HepG2 (cell line): ENCODE results near the gene ETV3L. TPM values are rescaled to one million over a fixed set of nuclear protein-coding genes. Genes with fewer than 3 reads are reported as not detected.

ENCODE experiments used
- ATAC-seq: fragments of 200-7000 bp; cut with Tn5 transposase; 3 replicates; pipeline ENCODE4 v1.9.1; 2020; ENCODE audit warnings: mild to moderate bottlenecking, moderate library complexity
- BruUV-seq: library from RNA; stranded (reverse); fragments of 400-500 nt; replicated peaks from 2 replicates; lab custom pipeline; 2021; lab: Mats Ljungman, UMichigan
- CTCF ChIA-PET: fragments of 300-600 bp; formaldehyde crosslinking; extraction: SDS; loops from one replicate; lab custom pipeline; 2021; ENCODE audit warnings: low total read pairs, inconsistent platforms, low intra/inter-chr PET ratio; lab: Yijun Ruan, JAX
- POLR2A ChIA-PET: fragments of 350-600 bp; sonication (Branson Sonifier 250); formaldehyde crosslinking; loops from one replicate; lab custom pipeline; 2020; ENCODE audit warnings: antibody characterized with exemption, inconsistent platforms; lab: Yijun Ruan, JAX
- DNase-seq: peaks from one replicate; pipeline ENCODE4 v3.0.0-alpha.2; 2015; ENCODE audit warnings: low spot score
- FAIRE-seq: peaks from 3 replicates; lab custom pipeline; 2011; peaks lifted over from hg19 to GRCh38; lab: Jason Lieb, UNC
- H2AFZ ChIP-seq: one replicate; pipeline ENCODE4 v1.6.1; 2011; ENCODE audit warnings: low read length, inconsistent platforms
- H3K27ac ChIP-seq: fragments of 300-600 bp; 3 replicates; pipeline ENCODE4 v1.8.0; 2011; ENCODE audit warnings: mixed run types, mild to moderate bottlenecking, mixed read lengths, low read length, inconsistent platforms; ENCODE audit not compliant: insufficient read depth; ENCODE audit errors: extremely low read length
- H3K27me3 ChIP-seq, 2 experiments: fragments of 200-600 bp in 1 of 2; 2 replicates in 1 of 2; 3 replicates in 1 of 2; pipeline versions ENCODE4 v1.6.0 to v1.8.0; 2011; ENCODE audit warnings: low read length in 2 of 2, mild to moderate bottlenecking in 2 of 2, moderate library complexity in 2 of 2, inconsistent platforms in 1 of 2; ENCODE audit not compliant: insufficient read depth in 2 of 2, control insufficient read depth in 1 of 2
- H3K36me3 ChIP-seq, 2 experiments: fragments of 200-600 bp in 1 of 2; replicated peaks in 1 of 2; 2 replicates in 1 of 2; 3 replicates in 1 of 2; pipeline versions ENCODE4 v1.5.1 to v1.8.0; 2011; ENCODE audit warnings: low read length in 2 of 2, inconsistent platforms in 1 of 2; ENCODE audit not compliant: insufficient read depth in 2 of 2, control insufficient read depth in 1 of 2
- H3K4me1 ChIP-seq: 2 replicates; pipeline ENCODE4 v1.5.1; 2012; ENCODE audit warnings: low read length, inconsistent platforms; ENCODE audit not compliant: insufficient read depth
- H3K4me2 ChIP-seq: 2 replicates; pipeline ENCODE4 v1.6.0; 2011; ENCODE audit warnings: low read depth, low read length, inconsistent platforms
- H3K4me3 ChIP-seq, 3 experiments: fragments of 200-600 bp in 1 of 3; sonication (generic), shearing (Covaris generic) in 1 of 3; replicated peaks in 1 of 3; 2 replicates each; pipeline ENCODE4 v1.5.1; 2011 to 2016; ENCODE audit warnings: low read length in 3 of 3, inconsistent platforms in 2 of 3, low read depth in 2 of 3, mild to moderate bottlenecking in 2 of 3, control low read depth in 1 of 3, mixed read lengths in 1 of 3; ENCODE audit not compliant: insufficient read depth in 1 of 3
- H3K79me2 ChIP-seq: one replicate; pipeline ENCODE4 v1.6.1; 2011; ENCODE audit warnings: low read length, inconsistent platforms; ENCODE audit not compliant: insufficient read depth
- H3K9ac ChIP-seq: 2 replicates; pipeline ENCODE4 v1.6.0; 2011; ENCODE audit warnings: mild to moderate bottlenecking, low read depth, low read length, inconsistent platforms; ENCODE audit not compliant: insufficient read depth
- H3K9me3 ChIP-seq: 2 replicates; pipeline ENCODE4 v1.5.1; 2012; ENCODE audit warnings: mild to moderate bottlenecking, low read length
- H4K20me1 ChIP-seq: 2 replicates; pipeline ENCODE4 v1.6.0; 2011; ENCODE audit warnings: inconsistent platforms, mild to moderate bottlenecking, low read length, moderate library complexity; ENCODE audit not compliant: insufficient read depth
- BRD4 ChIP-seq: sonication (generic); formaldehyde crosslinking; IDR thresholded peaks from 2 replicates; pipeline ENCODE4 v1.4.0; 2020; ENCODE audit warnings: missing genetic modification reagents
- CEBPG ChIP-seq: IDR thresholded peaks from 2 replicates; pipeline ENCODE4 v1.6.1; 2016
- GATA4 ChIP-seq: sonication (generic); IDR thresholded peaks from 2 replicates; pipeline ENCODE4 v1.6.1; 2016; ENCODE audit warnings: antibody characterized with exemption, low read depth, borderline replicate concordance
- GFI1 ChIP-seq: sonication (generic); formaldehyde crosslinking; IDR thresholded peaks from 2 replicates; pipeline ENCODE4 v1.5.0; 2020; ENCODE audit warnings: missing genetic modification reagents, mild to moderate bottlenecking, borderline replicate concordance
- MTA3 ChIP-seq: sonication (generic); formaldehyde crosslinking; IDR thresholded peaks from 2 replicates; pipeline ENCODE4 v1.4.0; 2020; ENCODE audit warnings: missing genetic modification reagents
- ZBTB20 ChIP-seq: sonication (generic); formaldehyde crosslinking; IDR thresholded peaks from 2 replicates; pipeline ENCODE4 v1.8.1; 2023; ENCODE audit warnings: missing genetic modification reagents, low read depth, mild to moderate bottlenecking, borderline replicate concordance
- ZBTB38 ChIP-seq: sonication (generic); formaldehyde crosslinking; IDR thresholded peaks from 2 replicates; pipeline ENCODE4 v1.5.1; 2020; ENCODE audit warnings: mild to moderate bottlenecking, missing genetic modification reagents
- ZNF737 ChIP-seq: sonication (generic); formaldehyde crosslinking; IDR thresholded peaks from 2 replicates; pipeline ENCODE4 v1.5.0; 2020; ENCODE audit warnings: missing genetic modification reagents, mild to moderate bottlenecking, borderline replicate concordance
- WGBS: methylation state at CpG from one replicate; pipeline ENCODE4 v1.1.6; 2017; ENCODE audit warnings: low lambda C conversion rate; 5-methylcytosine and 5-hydroxymethylcytosine counted together
- in situ Hi-C: cut with HindIII; loops from 2 replicates; pipeline ENCODE4 v1.10.0; 2017; ENCODE audit warnings: low pct_unique_long_range_greater_than_20kb; ENCODE audit not compliant: extremely low pct_ligation_motif_present
- intact Hi-C: fragments of 100-400 bp; cut with micrococcal nuclease; formaldehyde crosslinking; loops from one replicate; pipeline ENCODE4 v1.10.0; 2022; ENCODE audit not compliant: unreplicated experiment
- polyA plus RNA-seq, 8 experiments: library from polyadenylated mRNA; depleted of rRNA in 3 of 8; stranded (reverse) in 7 of 8; unstranded in 1 of 8; fragments of >200 nt; fragmentation: Illumina TruSeq in 4 of 8; extraction: Trizol in 4 of 8; gene quantifications; 2 replicates each; pipeline versions ENCODE4 v1.2.1 to v1.2.3, GENCODE V29; 2011 to 2016; ENCODE audit warnings: low read depth in 4 of 8, missing spikeins in 1 of 8, mixed read lengths in 1 of 8; ENCODE audit not compliant: insufficient read depth in 1 of 8
- total RNA-seq, 5 experiments: library from RNA; depleted of rRNA; stranded (reverse); fragments of >200 nt; fragmentation: Illumina TruSeq; extraction: Trizol; gene quantifications; 2 replicates each; pipeline ENCODE4 v1.2.3, GENCODE V29; 2016; ENCODE audit warnings: low read depth in 1 of 5
- TF ChIP-seq, protein P1 (sequence below): sonication (generic); formaldehyde crosslinking; IDR thresholded peaks from 2 replicates; pipeline ENCODE4 v1.4.0; 2020; ENCODE audit warnings: mild to moderate bottlenecking, missing genetic modification reagents
- TF ChIP-seq, protein P2 (sequence below): sonication (generic); formaldehyde crosslinking; IDR thresholded peaks from 2 replicates; pipeline ENCODE4 v1.4.0; 2020; ENCODE audit warnings: mild to moderate bottlenecking, low read depth, missing genetic modification reagents
- TF ChIP-seq, protein P3 (sequence below): sonication (generic); formaldehyde crosslinking; conservative IDR thresholded peaks from 2 replicates; pipeline ENCODE4 v1.4.0; 2020; ENCODE audit warnings: missing genetic modification reagents
- TF ChIP-seq, protein P4 (sequence below), 2 experiments: IDR thresholded peaks; 2 replicates each; pipeline ENCODE4 v1.6.1; 2011 to 2012; ENCODE audit warnings: low read length in 2 of 2, borderline replicate concordance in 1 of 2, low read depth in 1 of 2, mild to moderate bottlenecking in 1 of 2, moderate library complexity in 1 of 2

The ETV3L gene
- total and polyA plus RNA-seq, 2 of the 13 experiments (the other 11 are each of a cell fraction or from before 2014, with no cell fraction given) = not detected

DNA sequence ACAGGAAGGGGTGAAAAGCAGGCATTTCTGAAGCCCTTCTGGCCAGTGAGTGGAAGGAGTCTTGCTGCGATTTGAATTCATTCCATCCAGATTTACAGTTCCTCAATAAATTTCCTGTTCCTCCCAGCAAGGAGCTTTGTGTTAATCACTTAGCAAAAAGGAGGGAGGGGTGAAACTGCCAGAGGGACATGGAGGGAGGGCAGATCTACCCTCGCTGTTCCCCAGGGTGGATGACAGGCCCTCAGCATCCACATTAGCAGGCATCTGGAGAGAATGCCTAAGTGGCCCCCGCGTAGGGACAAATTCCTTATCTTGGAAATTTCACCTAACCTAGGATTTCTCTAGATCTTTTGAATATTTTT is 37.4 kb upstream of the ETV3L start:
- no peak for ATAC-seq
- Histone ChIP-seq H2AFZ (no peak overlapping the region), H3K4me3 (peak overlapping the region; percentile 91 to 99 (median 97)), H3K4me1 (peaks cover 33% of the 10 kb centered on the region), H3K36me3 (peaks cover 14 to 40% of the 10 kb centered on the region in 2 experiments), H4K20me1 (peaks cover 9% of the 10 kb centered on the region; the same call in 1 of the 2 replicates), H3K27ac (no peak overlapping the region), H3K9me3 (no peaks in the 10 kb centered on the region), H3K79me2 (peaks cover 21% of the 10 kb centered on the region), H3K4me2 (peak overlapping the region; percentile 89), H3K9ac (peak overlapping the region; percentile 89), H3K27me3 (no peaks in the 10 kb centered on the region; a peak in 1 of 5 replicates)
- in situ Hi-C loops (no loop called here), intact Hi-C loops (loop anchor here (5.0 kb wide), 1 partner anchor 45 kb away; no protein-coding TSS in a partner anchor)
- POLR2A ChIA-PET = no interaction called here
- DNase-seq = no peak
- FAIRE-seq = no peak
- CTCF ChIA-PET = no interaction called here
- BruUV-seq = no TSS peak
- whole genome bisulfite sequencing = 9% methylated on average over 4 of the region's 4 CpGs
- TF ChIP-seq ZBTB20 (no peak), GATA4 (no peak), BRD4 (CRISPR knock-in tag) (no peak), GFI1 (CRISPR knock-in tag) (no peak), MTA3 (CRISPR knock-in tag) (no peak), ZBTB38 (CRISPR knock-in tag) (no peak), ZNF737 (CRISPR knock-in tag) (no peak), CEBPG (CRISPR knock-in tag) (no peak)
- TF ChIP-seq, protein P1, sequence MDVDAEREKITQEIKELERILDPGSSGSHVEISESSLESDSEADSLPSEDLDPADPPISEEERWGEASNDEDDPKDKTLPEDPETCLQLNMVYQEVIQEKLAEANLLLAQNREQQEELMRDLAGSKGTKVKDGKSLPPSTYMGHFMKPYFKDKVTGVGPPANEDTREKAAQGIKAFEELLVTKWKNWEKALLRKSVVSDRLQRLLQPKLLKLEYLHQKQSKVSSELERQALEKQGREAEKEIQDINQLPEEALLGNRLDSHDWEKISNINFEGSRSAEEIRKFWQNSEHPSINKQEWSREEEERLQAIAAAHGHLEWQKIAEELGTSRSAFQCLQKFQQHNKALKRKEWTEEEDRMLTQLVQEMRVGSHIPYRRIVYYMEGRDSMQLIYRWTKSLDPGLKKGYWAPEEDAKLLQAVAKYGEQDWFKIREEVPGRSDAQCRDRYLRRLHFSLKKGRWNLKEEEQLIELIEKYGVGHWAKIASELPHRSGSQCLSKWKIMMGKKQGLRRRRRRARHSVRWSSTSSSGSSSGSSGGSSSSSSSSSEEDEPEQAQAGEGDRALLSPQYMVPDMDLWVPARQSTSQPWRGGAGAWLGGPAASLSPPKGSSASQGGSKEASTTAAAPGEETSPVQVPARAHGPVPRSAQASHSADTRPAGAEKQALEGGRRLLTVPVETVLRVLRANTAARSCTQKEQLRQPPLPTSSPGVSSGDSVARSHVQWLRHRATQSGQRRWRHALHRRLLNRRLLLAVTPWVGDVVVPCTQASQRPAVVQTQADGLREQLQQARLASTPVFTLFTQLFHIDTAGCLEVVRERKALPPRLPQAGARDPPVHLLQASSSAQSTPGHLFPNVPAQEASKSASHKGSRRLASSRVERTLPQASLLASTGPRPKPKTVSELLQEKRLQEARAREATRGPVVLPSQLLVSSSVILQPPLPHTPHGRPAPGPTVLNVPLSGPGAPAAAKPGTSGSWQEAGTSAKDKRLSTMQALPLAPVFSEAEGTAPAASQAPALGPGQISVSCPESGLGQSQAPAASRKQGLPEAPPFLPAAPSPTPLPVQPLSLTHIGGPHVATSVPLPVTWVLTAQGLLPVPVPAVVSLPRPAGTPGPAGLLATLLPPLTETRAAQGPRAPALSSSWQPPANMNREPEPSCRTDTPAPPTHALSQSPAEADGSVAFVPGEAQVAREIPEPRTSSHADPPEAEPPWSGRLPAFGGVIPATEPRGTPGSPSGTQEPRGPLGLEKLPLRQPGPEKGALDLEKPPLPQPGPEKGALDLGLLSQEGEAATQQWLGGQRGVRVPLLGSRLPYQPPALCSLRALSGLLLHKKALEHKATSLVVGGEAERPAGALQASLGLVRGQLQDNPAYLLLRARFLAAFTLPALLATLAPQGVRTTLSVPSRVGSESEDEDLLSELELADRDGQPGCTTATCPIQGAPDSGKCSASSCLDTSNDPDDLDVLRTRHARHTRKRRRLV = no peak
- TF ChIP-seq, protein P2, sequence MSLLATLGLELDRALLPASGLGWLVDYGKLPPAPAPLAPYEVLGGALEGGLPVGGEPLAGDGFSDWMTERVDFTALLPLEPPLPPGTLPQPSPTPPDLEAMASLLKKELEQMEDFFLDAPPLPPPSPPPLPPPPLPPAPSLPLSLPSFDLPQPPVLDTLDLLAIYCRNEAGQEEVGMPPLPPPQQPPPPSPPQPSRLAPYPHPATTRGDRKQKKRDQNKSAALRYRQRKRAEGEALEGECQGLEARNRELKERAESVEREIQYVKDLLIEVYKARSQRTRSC (CRISPR knock-in tag) = no peak
- TF ChIP-seq, protein P3, sequence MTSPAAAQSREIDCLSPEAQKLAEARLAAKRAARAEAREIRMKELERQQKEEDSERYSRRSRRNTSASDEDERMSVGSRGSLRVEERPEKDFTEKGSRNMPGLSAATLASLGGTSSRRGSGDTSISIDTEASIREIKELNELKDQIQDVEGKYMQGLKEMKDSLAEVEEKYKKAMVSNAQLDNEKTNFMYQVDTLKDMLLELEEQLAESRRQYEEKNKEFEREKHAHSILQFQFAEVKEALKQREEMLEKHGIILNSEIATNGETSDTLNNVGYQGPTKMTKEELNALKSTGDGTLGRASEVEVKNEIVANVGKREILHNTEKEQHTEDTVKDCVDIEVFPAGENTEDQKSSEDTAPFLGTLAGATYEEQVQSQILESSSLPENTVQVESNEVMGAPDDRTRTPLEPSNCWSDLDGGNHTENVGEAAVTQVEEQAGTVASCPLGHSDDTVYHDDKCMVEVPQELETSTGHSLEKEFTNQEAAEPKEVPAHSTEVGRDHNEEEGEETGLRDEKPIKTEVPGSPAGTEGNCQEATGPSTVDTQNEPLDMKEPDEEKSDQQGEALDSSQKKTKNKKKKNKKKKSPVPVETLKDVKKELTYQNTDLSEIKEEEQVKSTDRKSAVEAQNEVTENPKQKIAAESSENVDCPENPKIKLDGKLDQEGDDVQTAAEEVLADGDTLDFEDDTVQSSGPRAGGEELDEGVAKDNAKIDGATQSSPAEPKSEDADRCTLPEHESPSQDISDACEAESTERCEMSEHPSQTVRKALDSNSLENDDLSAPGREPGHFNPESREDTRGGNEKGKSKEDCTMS (CRISPR knock-in tag) = no peak
- TF ChIP-seq, protein P4, sequence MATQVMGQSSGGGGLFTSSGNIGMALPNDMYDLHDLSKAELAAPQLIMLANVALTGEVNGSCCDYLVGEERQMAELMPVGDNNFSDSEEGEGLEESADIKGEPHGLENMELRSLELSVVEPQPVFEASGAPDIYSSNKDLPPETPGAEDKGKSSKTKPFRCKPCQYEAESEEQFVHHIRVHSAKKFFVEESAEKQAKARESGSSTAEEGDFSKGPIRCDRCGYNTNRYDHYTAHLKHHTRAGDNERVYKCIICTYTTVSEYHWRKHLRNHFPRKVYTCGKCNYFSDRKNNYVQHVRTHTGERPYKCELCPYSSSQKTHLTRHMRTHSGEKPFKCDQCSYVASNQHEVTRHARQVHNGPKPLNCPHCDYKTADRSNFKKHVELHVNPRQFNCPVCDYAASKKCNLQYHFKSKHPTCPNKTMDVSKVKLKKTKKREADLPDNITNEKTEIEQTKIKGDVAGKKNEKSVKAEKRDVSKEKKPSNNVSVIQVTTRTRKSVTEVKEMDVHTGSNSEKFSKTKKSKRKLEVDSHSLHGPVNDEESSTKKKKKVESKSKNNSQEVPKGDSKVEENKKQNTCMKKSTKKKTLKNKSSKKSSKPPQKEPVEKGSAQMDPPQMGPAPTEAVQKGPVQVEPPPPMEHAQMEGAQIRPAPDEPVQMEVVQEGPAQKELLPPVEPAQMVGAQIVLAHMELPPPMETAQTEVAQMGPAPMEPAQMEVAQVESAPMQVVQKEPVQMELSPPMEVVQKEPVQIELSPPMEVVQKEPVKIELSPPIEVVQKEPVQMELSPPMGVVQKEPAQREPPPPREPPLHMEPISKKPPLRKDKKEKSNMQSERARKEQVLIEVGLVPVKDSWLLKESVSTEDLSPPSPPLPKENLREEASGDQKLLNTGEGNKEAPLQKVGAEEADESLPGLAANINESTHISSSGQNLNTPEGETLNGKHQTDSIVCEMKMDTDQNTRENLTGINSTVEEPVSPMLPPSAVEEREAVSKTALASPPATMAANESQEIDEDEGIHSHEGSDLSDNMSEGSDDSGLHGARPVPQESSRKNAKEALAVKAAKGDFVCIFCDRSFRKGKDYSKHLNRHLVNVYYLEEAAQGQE (IDR thresholded peaks at IDR 0.05; ENCODE audit: borderline replicate concordance in 1 of 2, low read depth in 1 of 2, low read length in 2 of 2) = no peak
